Upper lobe of left lung (tissue), 4 donors: ENCODE results near the gene OSBPL10.

Experiments
- CTCF ChIP-seq, 6 experiments: fragments of 450-650 bp in 4 of 6; fragments of 200-600 bp in 2 of 6; sonication (generic) in 2 of 6; IDR thresholded peaks; one replicate each; pipeline ENCODE4 v1.5.1; 2016 to 2019; ENCODE audit warnings: antibody characterized with exemption in 6 of 6
- POLR2A ChIP-seq, 4 donors: fragments of 450-650 bp; IDR thresholded peaks; one replicate each; pipeline ENCODE4 v1.5.1; 2016 to 2017; ENCODE audit warnings: antibody characterized with exemption in 4 of 4, mild to moderate bottlenecking in 2 of 4

DNA sequence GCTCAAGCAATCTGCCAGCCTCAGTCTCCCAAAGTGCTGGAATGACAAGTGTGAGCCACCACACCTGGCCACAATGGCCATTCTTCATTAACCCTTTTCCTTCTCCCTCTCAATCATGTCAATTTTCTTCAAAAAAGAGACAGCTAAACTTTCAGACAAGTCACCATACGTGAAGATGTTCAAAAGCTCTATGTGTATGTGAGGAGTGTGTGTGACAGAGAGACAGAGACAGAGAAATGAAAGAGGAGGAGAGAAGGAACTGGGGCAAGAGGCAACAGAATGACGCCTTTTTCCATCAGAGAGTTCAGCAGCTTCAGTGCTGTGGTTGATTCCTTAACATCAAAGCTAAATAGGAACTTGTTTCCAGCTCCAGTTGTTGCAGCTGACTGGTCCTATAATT, 27.4 kb downstream of the OSBPL10 start:
- TF ChIP-seq POLR2A (IDR thresholded peaks at IDR 0.05) (no peak), CTCF (IDR thresholded peaks at IDR 0.05) (no peak)
